ENCODE data around the gene PRAC2.

Gene PRAC2

GRCh38 chr17:48720266-48721008 lies 2.5 kb upstream of the PRAC2 start:
- no peak for DNase-seq

- DNase-seq = no peak
These were observed 2.0 kb upstream of the PRAC2 start for GRCh38 chr17:48721009-48721402.

GRCh38 chr17:48722201-48722907 lies 631 bp upstream of the PRAC2 start, which contains the start of gene PRAC1:
Gene PRAC1 (minus strand): TSS chr17:48722518. CDS start chr17:48722392, 126 bp downstream.
- DNase-seq = no peak

- peak; percentile 22 for DNase-seq
These were observed 652 bp downstream of the PRAC2 start for GRCh38 chr17:48723423-48724250.

GRCh38 chr17:48724251-48725003 lies 1.4 kb downstream of the PRAC2 start:
- peak; percentile 79 for DNase-seq

- DNase-seq = no peak
These were observed 2.0 kb downstream of the PRAC2 start for GRCh38 chr17:48725004-48725287.

GRCh38 chr17:48725288-48726064 lies 2.5 kb downstream of the PRAC2 start:
- DNase-seq = no peak

GRCh38 chr17:48726114-48726915 lies 3.3 kb downstream of the PRAC2 start:
- no peak for DNase-seq

- no peak for DNase-seq
These were observed 3.9 kb downstream of the PRAC2 start for GRCh38 chr17:48726916-48727286.

- DNase-seq = no peak
These were observed 4.6 kb downstream of the PRAC2 start for GRCh38 chr17:48727415-48728175.

GRCh38 chr17:48728232-48729231 lies 5.5 kb downstream of the PRAC2 start, which contains the start of gene HOXB13:
Gene HOXB13 (minus strand): TSS chr17:48728750. CDS start chr17:48728593, 157 bp downstream.
- DNase-seq = peak; percentile 50

GRCh38 chr17:48729335-48730239 lies 6.6 kb downstream of the PRAC2 start:
- DNase-seq = no peak

- DNase-seq = no peak
These were observed 7.2 kb downstream of the PRAC2 start for GRCh38 chr17:48730240-48730550.

- DNase-seq = no peak
These were observed 8.4 kb downstream of the PRAC2 start for GRCh38 chr17:48731355-48731754.

GRCh38 chr17:48732688-48733629 lies 10.0 kb downstream of the PRAC2 start:
- no peak for DNase-seq

- no peak for DNase-seq
These were observed 10.8 kb downstream of the PRAC2 start for GRCh38 chr17:48733632-48734328.
